Cardiac fibroblast (primary cell): ENCODE data around the gene NR6A1.

Experiments
- DNase-seq, 2 donors: peaks; one replicate each; pipeline versions ENCODE4 v3.0.0 to v3.0.0-alpha.2; 2010; ENCODE audit warnings: low read depth in 2 of 2
- H3K4me3 ChIP-seq, 2 donors: replicated peaks in 1 of 2; 1 replicate in 1 of 2; 2 replicates in 1 of 2; pipeline ENCODE4 v1.5.1; 2011; ENCODE audit warnings: low read depth in 2 of 2, low read length in 2 of 2, mild to moderate bottlenecking in 2 of 2, moderate library complexity in 1 of 2
- CTCF ChIP-seq: IDR thresholded peaks from one replicate; pipeline ENCODE4 v1.5.1; 2011; ENCODE audit warnings: low read depth, mild to moderate bottlenecking, low read length, inconsistent platforms

NR6A1 gene

GRCh38 chr9:124724415-124725067, 46.6 kb downstream of the NR6A1 start:
- TF ChIP-seq CTCF = no peak
- DNase-seq = no peak
- no peak overlapping the region for H3K4me3 ChIP-seq

- H3K4me3 ChIP-seq = no peak overlapping the region
- no peak for TF ChIP-seq CTCF
- DNase-seq = no peak
These were observed 47.8 kb downstream of the NR6A1 start for GRCh38 chr9:124723352-124723751.

- peak; percentile 21 to 37 for DNase-seq
- TF ChIP-seq CTCF = no peak
- H3K4me3 ChIP-seq = no peak overlapping the region
These were observed 49.8 kb downstream of the NR6A1 start for GRCh38 chr9:124721109-124721906.

GRCh38 chr9:124720429-124721108, 50.5 kb downstream of the NR6A1 start:
- no peak for DNase-seq
- H3K4me3 ChIP-seq = no peak overlapping the region
- TF ChIP-seq CTCF = no peak

GRCh38 chr9:124718928-124719327, 52.2 kb downstream of the NR6A1 start:
- TF ChIP-seq CTCF = no peak
- H3K4me3 ChIP-seq = no peak overlapping the region
- DNase-seq = no peak

GRCh38 chr9:124717597-124717996, 53.5 kb downstream of the NR6A1 start:
- TF ChIP-seq CTCF = no peak
- DNase-seq = no peak
- H3K4me3 ChIP-seq = no peak overlapping the region
